GM11168 (cell line): Measurements from ENCODE around the gene PHF21A.

Source experiments
- in situ Hi-C: fragments of 300-500 bp; cut with MboI; formaldehyde crosslinking; loops from one replicate; pipeline ENCODE4 v1.12.0; 2022; ENCODE audit warnings: low sequenced_read_pairs; ENCODE audit not compliant: unreplicated experiment

PHF21A gene

DNA sequence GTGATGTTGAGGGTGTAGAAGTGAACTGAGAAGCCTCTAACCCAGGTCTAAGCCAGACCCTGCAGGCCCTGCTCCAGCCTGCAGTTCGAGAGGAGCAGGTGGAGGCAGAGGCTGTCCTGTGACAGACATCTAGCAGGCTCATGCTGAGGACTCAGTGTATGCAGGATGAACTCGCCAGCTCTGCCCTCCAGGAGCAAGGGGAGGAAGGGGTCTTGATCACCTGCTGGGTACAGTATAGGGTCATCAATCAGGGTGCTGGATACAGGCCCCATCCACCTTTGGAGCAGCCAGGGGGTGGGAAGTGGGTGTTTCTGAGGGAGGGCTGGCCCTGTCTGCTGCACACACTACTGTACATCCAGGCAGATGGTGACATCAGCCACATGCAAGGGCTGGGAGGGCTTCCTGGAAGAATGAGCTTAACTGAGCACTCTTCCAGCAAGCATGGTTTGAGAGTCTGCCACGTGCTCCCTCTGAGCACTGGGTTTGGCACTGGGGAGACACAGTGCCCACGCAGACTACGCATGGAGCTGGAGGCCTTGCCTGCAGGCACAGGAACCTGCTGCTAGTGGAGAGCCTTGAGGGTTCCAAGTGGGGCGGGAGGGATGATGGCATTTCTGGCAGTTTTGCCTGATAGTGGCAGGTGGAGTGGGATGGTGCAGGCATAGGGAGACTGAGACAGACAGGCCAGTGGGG, 226.6 kb downstream of the PHF21A start:
- in situ Hi-C loops = no loop called here

DNA sequence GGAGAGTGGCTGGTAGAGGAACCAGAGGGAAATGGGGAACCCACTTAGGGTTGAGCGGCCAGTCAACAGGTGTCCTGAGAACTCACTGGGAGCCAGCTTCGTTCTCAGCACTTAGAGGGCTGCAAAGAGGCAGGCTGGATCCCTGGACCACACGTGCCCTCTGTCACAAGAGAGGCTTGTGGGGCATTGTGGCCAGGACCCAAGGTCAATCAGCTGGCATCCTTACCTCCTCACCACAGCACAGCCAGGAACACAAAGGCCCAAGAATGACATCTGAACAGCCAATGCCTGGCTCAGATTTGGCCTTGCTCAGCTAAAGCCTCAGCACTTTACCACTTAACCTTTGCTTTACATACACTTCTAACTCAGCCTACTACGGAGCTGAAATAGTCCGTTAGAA, 228.4 kb downstream of the PHF21A start:
- in situ Hi-C loops = no loop called here

DNA sequence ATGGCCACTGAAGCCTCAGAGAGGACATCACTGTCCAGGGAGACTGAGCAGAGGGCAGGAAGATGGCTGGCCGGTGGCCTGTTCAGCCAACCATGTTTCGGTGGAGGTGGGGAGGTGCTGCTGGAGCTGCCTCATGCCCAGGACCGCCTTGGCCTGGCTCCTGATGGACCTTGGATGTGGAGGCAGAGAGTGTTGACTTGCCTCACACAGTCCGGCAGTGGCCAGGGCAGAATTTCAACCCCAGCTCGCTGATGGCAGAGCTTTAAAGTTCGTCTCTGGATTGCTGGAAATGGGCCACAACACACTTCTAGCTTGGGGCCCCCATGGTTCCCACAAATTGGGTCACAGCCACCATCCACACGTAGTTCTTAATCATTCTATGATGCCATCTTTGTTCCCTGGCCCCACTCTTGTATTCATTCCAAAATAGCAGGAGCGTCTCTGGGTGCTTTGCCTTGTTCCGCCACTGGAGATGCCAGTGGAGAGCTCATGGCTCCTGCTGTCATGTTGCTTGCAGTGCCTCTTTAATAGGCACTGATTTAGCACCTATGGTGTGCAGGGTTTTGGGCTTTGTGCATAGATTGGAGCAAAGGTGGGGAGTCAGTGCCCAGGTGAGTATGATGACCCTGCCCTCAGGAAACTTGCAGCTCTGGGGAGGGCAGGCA, 230.2 kb downstream of the PHF21A start:
- in situ Hi-C loops = no loop called here

DNA sequence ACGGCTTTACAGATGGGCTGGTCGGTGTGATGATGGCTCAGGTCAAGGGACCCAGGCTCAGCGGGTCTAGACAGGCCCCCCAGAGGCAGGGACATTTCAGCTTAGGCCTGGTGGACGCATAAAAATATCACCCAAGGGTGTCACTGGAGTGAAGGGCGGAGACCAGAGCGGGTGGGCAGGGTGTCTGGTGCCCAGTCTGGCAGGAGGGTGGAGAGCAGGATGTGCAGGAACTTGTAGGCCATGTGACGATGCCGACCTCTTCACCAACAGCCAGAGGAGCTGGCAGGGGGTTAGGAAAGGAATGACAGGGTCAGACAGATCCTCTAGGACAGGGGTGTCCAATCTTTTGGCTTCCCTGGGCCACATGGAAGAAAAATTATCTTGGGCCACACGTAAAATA, 231.3 kb downstream of the PHF21A start:
- in situ Hi-C loops = no loop called here

DNA sequence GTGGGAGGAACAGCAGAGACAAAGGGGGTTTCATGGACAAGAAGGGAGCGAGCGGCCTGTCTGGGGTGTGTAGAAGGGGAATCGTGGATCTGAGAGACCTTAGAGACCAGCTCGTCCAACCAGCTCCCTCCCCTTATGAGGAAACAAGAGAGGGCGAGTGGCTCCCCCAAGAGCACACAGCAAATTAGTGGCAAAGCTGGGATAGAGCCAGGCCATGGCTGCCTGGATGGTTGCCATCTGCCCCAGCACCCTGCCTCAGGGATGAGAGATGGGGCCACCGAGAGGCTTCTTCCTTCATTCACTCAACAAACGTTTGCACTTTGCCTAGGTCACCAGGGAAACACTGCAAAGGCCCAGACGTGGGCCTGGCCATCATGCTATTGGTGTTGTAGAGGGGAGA, 231.7 kb downstream of the PHF21A start:
- in situ Hi-C loops = no loop called here

DNA sequence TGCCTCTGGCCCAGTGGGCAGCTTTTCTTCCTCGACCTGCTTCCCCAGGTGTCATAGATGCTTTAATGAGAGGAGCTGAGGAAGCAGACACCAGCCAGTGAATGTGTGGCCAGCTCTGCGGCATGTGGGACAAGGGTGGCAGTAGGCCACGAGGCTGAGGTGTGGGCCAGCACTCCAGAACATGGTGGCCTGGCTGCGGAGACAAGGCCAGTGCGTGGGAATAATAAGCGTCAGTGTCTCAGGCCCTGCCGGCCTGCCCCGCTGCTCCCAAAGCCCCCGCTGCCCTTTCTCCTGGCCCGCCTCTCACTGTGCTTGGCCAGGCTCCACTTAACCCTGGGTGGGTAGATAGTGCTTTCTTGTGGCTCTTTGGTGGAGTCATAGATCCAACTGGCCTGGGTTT, 233.7 kb downstream of the PHF21A start:
- in situ Hi-C loops = no loop called here

DNA sequence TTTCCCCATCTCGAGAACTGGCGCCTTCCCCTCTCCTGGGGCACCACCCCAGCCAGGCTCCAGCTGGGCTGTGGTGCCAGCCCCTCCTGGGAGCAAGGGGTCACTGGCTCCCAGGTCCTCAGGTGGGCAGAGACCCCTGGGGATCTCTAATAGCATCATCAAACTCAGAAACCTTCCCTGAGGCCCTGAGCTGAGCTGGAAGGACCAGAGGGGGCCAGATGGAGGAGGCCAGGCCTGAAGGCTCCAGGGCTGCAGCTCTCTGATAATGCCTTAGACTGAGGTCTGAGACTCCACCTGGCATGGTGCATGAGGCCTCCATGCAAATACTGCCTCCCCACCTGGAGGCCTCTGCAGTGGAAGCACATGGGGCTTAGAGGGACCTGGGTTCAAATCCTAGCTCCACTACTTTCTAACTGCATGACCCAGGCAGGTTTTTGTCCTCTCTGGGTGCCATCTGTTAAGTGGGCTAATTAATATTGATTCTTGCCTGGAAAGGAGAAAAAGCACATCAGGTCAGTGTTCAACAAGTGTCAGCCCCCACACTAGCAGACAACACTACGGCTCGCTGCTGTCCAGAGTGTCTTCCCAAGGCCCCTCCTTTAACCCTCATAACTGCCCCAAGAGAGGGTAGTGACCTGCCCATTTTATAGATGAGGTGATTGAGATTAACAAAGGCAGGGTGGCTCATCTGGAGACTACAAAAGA, 234.3 kb downstream of the PHF21A start:
- in situ Hi-C loops = no loop called here

DNA sequence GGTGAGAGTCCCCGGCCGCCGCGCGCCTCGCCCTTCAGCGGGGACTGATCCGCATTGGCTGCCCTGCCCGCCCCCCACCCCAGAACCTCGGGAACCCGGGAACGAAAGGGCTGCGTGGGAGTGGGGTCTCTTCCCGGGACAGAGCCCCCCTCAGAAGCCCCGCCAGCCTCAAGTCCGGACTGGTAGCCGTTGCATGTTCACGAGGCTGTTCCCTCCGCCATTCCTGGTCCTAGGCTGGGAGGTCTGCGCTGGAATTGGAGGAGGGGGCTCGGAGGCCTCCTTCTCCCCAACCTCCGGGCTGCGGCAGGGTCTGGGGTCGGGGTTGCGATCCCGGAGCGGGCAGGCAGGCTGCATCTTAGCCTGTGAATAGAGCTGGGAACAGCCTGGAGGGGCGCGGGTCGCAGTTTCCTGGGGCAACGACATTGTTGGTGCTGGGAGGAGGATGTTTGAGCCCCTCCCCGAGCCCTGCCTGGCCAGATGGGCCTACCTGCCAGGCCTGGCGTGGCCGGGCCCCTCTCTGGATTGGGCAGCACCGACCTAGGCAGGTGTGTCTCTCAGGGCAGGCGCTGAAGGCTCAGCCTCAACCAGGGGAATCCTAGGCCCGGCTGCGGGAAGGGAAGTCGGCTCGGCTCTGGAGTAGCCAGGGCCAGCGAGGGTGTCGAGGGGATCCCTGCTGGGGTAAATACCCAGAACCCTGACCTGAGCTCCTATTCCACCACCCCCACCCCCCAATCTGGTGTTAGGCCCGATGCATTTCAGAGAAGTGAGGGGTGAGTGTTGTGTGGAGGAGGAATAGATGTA, 235.1 kb downstream of the PHF21A start:
- in situ Hi-C loops = no loop called here

DNA sequence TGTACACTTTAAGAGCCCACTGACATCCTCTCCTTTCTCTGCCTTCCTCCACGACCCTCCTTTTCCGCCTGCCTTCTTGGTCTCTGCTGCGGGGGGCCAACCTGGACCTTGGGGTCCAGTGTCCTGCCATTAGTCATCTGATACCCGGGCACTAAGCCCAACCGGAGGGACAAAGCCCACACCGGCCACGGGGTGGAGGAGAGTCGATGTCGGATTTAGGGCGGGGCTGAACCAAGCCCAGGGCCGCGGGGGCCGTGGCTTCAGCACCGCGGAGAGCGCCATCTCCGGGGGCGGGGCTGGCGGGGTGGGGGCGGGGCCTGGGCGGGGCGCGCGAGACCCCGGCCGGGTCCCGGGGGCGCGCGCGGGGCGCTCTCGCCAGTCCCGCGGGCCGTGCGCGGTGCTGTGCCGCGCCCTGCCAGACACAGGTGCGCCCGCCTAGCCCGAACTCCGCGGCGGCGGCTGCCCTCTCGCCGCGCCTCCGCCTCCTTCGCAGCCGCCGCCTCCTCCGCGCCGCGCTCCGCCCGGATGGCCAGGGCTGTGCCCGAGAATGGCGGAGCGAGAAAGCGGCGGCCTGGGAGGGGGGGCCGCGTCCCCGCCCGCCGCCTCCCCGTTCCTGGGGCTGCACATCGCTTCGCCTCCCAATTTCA, 235.9 kb downstream of the PHF21A start, which contains the start of gene MAPK8IP1:
Gene MAPK8IP1, plus strand, starts transcription at position 378 of the 647 bp plus-strand sequence. Its CDS starts 170 bp downstream, at position 548.
- in situ Hi-C loops = no loop called here

DNA sequence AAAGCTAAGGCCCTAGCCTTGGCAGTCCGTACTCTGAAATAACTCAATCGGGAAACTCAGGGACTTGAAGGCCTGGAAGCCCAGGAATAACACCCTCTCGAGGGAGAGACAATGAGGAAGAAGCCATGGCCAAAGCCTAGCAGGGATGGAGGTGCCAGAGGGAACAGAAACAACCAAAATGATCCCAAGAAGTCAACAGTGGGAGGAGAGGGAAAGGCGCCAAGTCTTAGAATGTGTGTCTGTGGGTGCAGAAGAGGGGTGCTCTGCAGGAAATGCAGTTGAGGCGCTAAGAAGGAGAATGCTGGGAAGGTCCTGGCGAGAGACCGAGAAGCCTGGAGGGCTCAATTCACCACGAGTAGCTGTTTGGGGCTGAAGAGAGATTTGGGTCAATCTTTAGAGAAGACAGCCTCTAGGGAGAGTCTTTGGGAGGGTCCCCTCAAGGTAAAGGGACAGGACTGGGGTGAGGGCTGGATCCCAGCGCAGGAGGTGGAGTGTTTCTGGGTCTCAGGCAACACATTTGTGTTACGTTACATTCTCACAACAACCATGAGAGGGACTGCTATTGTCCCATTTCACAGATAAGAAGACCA, 236.6 kb downstream of the PHF21A start:
- in situ Hi-C loops = no loop called here
